Ectodermal cell (in vitro differentiated cells): ENCODE results near the gene GRID1.
"Not testable (repeated sequence)": the region's sequence is repeated elsewhere in the genome, so short reads cannot be mapped to it uniquely, and the experiment has no call there.

ENCODE experiments used
- H3K27ac ChIP-seq: 2 replicates; pipeline ENCODE4 v1.7.0; 2013; ENCODE audit warnings: mild to moderate bottlenecking, low read depth, low read length; ENCODE audit not compliant: insufficient read depth, poor library complexity, severe bottlenecking
- H3K27me3 ChIP-seq: 2 replicates; pipeline ENCODE4 v1.7.0; 2013; ENCODE audit warnings: mild to moderate bottlenecking, low read length; ENCODE audit not compliant: insufficient read depth, control insufficient read depth, poor library complexity, severe bottlenecking
- H3K36me3 ChIP-seq: one replicate; pipeline ENCODE4 v1.7.0; 2013; ENCODE audit warnings: low read length; ENCODE audit not compliant: control insufficient read depth, insufficient read depth
- H3K4me1 ChIP-seq: one replicate; pipeline ENCODE4 v1.7.0; 2013; ENCODE audit warnings: low read length; ENCODE audit not compliant: control insufficient read depth, insufficient read depth
- H3K4me3 ChIP-seq: 2 replicates; pipeline ENCODE4 v1.7.0; 2013; ENCODE audit warnings: low read depth, low read length, control low read depth; ENCODE audit not compliant: insufficient read depth
- H3K9me3 ChIP-seq: 2 replicates; pipeline ENCODE4 v1.7.0; 2013; ENCODE audit warnings: mild to moderate bottlenecking, low read length, moderate library complexity; ENCODE audit not compliant: control insufficient read depth
- WGBS, 2 experiments: methylation state at CpG; one replicate each; pipeline ENCODE4 v1.1.7; 2013; ENCODE audit warnings: missing lambda C conversion rate in 2 of 2; 5-methylcytosine and 5-hydroxymethylcytosine counted together

The GRID1 gene

GRCh38 chr10:86113501-86113900, 253.1 kb downstream of the GRID1 start:
- Histone ChIP-seq H3K4me1 (no peaks in the 10 kb centered on the region), H3K27me3 (no peaks in the 10 kb centered on the region), H3K27ac (no peak overlapping the region), H3K9me3 (no peaks in the 10 kb centered on the region), H3K4me3 (no peak overlapping the region), H3K36me3 (no peaks in the 10 kb centered on the region)
- 95 to 96% methylated on average over 4 of the region's 4 CpGs for WGBS, 2 experiments

GRCh38 chr10:86113044-86113443, 253.6 kb downstream of the GRID1 start:
- H3K9me3 ChIP-seq, result no peaks in the 10 kb centered on the region
- no peaks in the 10 kb centered on the region for H3K36me3 ChIP-seq
- no peak overlapping the region for H3K27ac ChIP-seq
- WGBS, 2 experiments, result 79 to 86% methylated on average over 1 of the region's 1 CpG
- H3K4me3 ChIP-seq, result no peak overlapping the region
- H3K27me3 ChIP-seq, result no peaks in the 10 kb centered on the region
- H3K4me1 ChIP-seq, result no peaks in the 10 kb centered on the region

GRCh38 chr10:86111902-86112545, 254.6 kb downstream of the GRID1 start:
- no peak overlapping the region for H3K27ac ChIP-seq
- WGBS, 2 experiments, result 69 to 74% methylated on average over 5 of the region's 5 CpGs
- H3K4me1 ChIP-seq, result no peaks in the 10 kb centered on the region
- H3K27me3 ChIP-seq, result no peaks in the 10 kb centered on the region
- no peaks in the 10 kb centered on the region for H3K9me3 ChIP-seq
- no peak overlapping the region for H3K4me3 ChIP-seq
- no peaks in the 10 kb centered on the region for H3K36me3 ChIP-seq

GRCh38 chr10:86110156-86110786, 256.3 kb downstream of the GRID1 start:
- H3K4me1 ChIP-seq, result no peaks in the 10 kb centered on the region
- H3K27me3 ChIP-seq, result no peaks in the 10 kb centered on the region
- 79 to 83% methylated on average over 6 of the region's 6 CpGs for WGBS, 2 experiments
- H3K27ac ChIP-seq, result no peak overlapping the region
- H3K9me3 ChIP-seq, result no peaks in the 10 kb centered on the region
- no peaks in the 10 kb centered on the region for H3K36me3 ChIP-seq
- H3K4me3 ChIP-seq, result no peak overlapping the region

DNA sequence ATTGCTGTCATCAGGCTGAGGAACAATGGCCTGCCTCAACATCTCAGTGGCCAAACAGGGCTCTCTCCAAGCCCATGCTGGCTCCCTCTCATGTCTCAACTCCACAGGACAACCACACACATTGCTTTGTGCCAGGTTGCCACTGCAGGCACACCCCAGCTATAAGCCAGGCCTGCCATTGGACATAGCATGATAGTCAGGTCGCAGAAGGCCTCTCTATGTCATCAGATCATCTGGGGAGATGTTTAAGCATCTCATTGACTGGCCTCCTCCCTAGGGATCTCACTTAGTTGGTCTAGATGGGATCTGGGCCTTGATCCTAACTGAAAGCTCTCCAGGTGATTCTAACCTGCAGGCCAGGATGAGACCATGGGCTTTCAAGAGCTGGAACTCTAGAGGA, 257.2 kb downstream of the GRID1 start:
- Histone ChIP-seq H3K36me3 (no peaks in the 10 kb centered on the region), H3K4me3 (no peak overlapping the region), H3K27me3 (no peaks in the 10 kb centered on the region), H3K9me3 (no peaks in the 10 kb centered on the region), H3K27ac (no peak overlapping the region), H3K4me1 (no peaks in the 10 kb centered on the region)
- WGBS, 2 experiments, result 96 to 100% methylated on average over 1 of the region's 1 CpG

GRCh38 chr10:86108696-86109095, 257.9 kb downstream of the GRID1 start:
- WGBS, 2 experiments, result 93% methylated on average over 7 of the region's 7 CpGs
- Histone ChIP-seq H3K27ac (no peak overlapping the region), H3K4me3 (no peak overlapping the region), H3K27me3 (no peaks in the 10 kb centered on the region), H3K4me1 (no peaks in the 10 kb centered on the region), H3K36me3 (no peaks in the 10 kb centered on the region), H3K9me3 (no peaks in the 10 kb centered on the region)

DNA sequence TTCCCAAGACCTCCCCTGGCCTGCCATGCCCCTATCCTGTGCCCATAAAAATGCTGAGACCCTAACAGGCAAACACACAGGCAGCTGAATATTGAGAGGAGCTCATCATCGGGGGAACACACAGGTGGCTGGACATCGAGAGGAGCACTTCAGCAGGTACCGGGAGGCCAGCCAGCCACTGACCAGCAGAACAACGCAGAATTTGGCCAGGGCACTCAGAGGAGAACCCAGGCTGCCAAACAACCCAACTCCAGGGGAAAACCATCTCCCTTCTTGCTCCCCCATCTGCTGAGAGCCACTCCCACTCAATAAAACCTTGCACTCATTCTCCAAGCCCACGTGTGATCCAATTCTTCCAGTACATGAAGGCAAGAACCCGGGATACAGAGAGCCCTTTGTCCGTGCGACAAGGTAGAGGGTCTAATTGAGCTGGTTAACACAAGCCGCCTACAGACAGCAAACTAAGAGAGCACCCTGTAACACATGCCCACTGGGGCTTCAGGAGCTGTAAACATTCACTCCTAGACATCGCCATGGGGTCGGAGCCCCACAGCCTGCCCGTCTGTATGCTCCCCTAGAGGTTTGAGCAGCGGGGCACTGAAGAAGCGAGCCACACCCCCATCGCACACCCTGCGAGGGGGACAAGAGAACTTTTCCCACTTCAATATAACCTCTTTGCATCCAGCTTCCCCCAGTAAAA, 258.8 kb downstream of the GRID1 start:
- not testable (repeated sequence) for H3K9me3 ChIP-seq, H3K36me3 ChIP-seq, H3K27ac ChIP-seq, H3K27me3 ChIP-seq, H3K4me1 ChIP-seq, H3K4me3 ChIP-seq
- WGBS, 2 experiments, result 87 to 90% methylated on average over 16 of the region's 16 CpGs

DNA sequence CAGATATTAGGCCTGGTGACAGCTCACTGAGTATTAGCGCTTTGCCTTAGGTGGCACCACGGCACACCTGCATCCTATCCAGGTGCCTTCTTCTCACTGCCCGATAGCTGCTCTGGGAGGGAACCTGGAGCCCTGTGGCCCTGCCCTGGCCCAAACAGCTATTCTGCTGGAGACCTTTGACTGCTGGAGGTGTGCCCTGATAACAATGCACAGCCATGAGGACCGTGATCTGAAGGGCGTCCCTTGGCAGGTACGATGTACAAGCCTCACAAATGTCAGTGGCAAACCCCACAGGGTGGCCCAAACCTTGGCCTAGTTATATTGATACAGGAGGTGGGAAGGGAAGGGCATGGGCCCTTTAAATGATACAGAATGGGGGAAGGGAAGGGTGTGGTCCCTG, 259.5 kb downstream of the GRID1 start:
- no peaks in the 10 kb centered on the region for H3K27me3 ChIP-seq
- H3K4me1 ChIP-seq, result no peaks in the 10 kb centered on the region
- H3K36me3 ChIP-seq, result no peaks in the 10 kb centered on the region
- H3K4me3 ChIP-seq, result no peak overlapping the region
- 91 to 98% methylated on average over 6 of the region's 6 CpGs for WGBS, 2 experiments
- no peaks in the 10 kb centered on the region for H3K9me3 ChIP-seq
- no peak overlapping the region for H3K27ac ChIP-seq

- no peaks in the 10 kb centered on the region for H3K27me3 ChIP-seq
- no peaks in the 10 kb centered on the region for H3K36me3 ChIP-seq
- H3K9me3 ChIP-seq, result no peaks in the 10 kb centered on the region
- no peak overlapping the region for H3K4me3 ChIP-seq
- no peaks in the 10 kb centered on the region for H3K4me1 ChIP-seq
- no peak overlapping the region for H3K27ac ChIP-seq
- WGBS, 2 experiments, result 93 to 96% methylated on average over 8 of the region's 8 CpGs
Measured at GRCh38 chr10:86106616-86107015, 260.0 kb downstream of the GRID1 start.

DNA sequence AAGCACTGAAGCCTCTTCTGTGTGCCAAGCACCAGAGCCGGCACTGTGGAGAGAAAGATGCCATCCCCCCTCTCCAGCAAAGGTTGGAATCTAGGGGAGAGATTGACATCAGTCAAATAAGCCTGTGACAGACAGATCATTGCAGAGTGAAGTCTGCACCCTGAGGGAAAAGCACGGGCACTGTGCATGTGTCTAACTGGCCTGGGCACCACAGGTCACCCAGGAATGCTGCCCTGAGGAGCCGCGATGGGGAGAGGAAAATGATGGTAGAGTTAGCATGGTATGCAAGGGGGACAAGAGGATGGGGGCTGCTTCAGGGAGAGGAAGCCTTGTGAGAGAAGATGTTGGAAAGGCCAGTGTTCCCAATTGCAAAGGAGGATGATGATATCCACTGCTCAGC, 261.0 kb downstream of the GRID1 start:
- 88 to 94% methylated on average over 4 of the region's 4 CpGs for WGBS, 2 experiments
- Histone ChIP-seq H3K36me3 (no peaks in the 10 kb centered on the region), H3K27ac (no peak overlapping the region), H3K9me3 (no peaks in the 10 kb centered on the region), H3K4me1 (no peaks in the 10 kb centered on the region), H3K27me3 (no peaks in the 10 kb centered on the region), H3K4me3 (no peak overlapping the region)
